B cell (primary cell): ENCODE data around the gene EFNA1.

Source experiments
- EZH2 ChIP-seq: IDR thresholded peaks from 2 replicates; pipeline ENCODE4 v1.6.1; 2012; ENCODE audit warnings: borderline replicate concordance, low read depth, mild to moderate bottlenecking, moderate library complexity, low read length; ENCODE audit not compliant: insufficient read depth, poor library complexity, severe bottlenecking
- TF ChIP-seq, protein P1 (sequence below): fragments of 200-600 bp; IDR thresholded peaks from one replicate; pipeline ENCODE4 v1.8.0; 2022; ENCODE audit warnings: antibody characterized with exemption, mild to moderate bottlenecking

DNA sequence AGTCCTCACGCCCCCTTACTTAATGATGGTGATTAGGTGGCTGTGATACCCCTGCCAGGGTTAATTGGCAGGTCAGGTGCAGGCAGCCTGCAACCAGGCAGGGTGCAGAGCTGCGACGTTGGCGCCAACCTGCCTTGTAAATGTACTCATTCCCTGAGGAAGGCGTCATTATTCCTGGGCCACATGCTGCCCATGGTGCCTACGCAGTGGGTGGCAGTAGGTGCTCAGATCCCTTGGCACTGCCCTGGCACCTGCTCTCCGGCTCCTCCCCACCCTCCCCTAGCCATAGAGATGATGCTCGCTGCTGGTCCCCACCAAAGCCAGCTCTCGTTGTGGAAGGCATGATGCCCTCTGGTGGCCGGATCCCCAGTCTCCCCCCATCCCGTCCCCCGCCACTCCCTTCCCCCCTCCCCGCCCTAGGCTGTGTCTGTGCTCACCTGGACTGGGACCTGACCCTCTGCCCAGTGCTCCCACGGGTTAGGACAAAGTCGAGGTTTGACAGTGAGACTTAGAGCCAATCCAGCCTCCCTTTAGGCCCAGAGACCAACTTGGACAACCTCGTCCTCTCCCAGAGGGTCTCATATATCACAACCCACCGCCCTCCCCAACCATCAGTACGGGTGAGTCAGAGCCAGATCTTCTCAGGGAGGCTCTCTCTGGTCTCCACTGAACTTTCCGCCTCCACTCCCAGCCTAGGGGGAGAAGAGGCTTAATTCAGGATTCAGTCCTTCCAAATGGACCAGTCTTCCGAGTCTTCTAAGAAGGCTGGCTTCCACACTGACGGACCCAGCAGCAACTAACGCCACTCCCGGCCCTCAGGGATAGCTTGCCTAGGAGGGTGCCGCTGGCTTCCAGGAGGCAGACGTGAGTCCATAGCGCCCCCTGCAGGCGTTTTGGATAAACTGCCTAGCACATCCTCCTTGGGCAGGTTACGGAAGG lies 39.8 kb downstream of the EFNA1 start:
- TF ChIP-seq, protein P1, sequence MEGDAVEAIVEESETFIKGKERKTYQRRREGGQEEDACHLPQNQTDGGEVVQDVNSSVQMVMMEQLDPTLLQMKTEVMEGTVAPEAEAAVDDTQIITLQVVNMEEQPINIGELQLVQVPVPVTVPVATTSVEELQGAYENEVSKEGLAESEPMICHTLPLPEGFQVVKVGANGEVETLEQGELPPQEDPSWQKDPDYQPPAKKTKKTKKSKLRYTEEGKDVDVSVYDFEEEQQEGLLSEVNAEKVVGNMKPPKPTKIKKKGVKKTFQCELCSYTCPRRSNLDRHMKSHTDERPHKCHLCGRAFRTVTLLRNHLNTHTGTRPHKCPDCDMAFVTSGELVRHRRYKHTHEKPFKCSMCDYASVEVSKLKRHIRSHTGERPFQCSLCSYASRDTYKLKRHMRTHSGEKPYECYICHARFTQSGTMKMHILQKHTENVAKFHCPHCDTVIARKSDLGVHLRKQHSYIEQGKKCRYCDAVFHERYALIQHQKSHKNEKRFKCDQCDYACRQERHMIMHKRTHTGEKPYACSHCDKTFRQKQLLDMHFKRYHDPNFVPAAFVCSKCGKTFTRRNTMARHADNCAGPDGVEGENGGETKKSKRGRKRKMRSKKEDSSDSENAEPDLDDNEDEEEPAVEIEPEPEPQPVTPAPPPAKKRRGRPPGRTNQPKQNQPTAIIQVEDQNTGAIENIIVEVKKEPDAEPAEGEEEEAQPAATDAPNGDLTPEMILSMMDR: peak; percentile 90
- no peak for TF ChIP-seq EZH2
